Measurements from ENCODE around the gene VWF.
"Not testable (repeated sequence)": the region's sequence is repeated elsewhere in the genome, so short reads cannot be mapped to it uniquely, and the experiment has no call there.

The VWF gene

DNA sequence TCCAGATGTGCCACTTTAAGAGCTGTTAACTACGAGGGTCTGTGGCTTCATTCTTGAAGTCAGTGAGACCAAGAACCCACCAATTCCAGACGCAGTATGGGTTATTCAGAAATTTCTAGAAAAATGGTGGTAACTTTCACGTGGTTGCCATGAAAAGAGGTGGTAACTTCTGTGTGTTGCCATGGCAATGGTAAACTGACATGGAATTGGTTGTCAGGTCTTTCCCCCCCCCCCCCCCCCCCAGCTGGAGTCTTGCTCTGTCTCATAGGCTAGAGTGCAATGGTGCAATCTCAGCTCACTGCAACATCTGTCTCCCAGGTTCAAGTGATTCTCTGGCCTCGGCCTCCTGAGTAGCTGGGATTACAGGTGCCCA is 18.8 kb upstream of the VWF start:
- no peak for DNase-seq

DNA sequence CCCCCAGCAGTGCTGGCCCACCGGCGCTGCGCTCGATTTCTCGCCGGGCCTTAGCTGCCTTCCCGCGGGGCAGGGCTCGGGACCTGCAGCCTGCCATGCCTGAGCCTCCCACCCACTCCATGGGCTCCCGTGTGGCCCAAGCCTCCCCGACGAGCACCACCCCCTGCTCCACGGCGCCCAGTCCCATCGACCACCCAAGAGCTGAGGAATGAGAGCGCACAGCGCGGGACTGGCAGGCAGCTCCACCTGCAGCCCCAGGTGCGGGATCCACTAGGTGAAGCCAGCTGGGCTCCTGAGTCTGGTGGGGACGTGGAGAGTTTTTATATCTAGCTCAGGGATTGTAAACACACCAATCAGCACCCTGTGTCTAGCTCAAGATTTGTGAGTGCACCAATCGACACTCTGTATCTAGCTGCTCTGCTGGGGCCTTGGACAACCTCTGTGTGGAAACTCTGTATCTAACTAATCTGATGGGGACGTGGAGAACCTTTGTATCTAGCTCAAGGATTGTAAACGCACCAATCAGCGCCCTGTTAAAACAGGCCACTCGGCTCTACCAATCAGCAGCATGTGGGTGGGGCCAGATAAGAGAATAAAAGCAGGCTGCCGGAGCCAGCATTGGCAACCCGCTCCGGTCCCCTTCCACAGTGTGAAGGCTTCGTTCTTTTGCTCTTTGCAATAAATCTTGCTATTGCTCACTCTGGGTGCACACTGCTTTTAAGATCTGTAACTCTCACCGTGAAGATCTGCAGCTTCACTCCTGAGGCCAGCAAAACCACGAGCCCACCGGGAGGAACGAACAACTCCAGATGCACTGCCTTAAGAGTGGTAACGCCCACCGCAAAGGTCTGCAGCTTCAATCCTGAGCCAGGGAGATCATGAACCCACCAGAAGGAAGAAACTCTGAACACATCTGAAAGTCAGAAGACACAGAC is 18.2 kb upstream of the VWF start:
- not testable (repeated sequence) for DNase-seq

DNA sequence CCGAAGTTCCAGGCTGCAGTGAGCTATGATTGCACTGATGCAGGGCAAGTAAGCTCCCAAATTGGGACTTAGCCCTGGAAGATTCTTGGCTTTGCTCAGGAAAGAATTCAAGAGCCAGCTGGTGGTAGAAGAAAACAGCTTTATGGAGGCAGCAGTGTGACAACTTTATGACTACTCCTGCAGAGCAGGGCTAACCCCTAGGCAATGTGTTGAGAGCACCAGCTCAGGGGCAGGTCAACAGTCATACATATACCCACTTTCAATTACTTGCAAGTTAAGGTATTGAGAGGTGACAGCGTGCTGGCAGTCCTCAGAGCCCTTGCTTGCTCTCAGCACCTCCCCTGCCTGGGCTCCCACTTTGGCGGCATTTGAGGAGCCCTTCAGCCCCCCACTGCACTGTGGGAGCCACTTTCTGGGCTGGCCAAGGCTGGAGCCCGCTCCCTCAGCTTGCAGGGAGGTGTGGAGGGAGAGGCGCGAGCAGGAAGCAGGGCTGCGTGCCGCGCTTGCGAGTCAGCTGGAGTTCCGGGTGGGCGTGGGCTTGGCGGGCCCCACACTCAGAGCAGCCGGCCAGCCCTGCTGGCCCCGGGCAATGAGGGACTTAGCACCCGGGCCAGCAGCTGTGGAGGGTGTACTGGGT is 17.4 kb upstream of the VWF start:
- not testable (repeated sequence) for DNase-seq

DNA sequence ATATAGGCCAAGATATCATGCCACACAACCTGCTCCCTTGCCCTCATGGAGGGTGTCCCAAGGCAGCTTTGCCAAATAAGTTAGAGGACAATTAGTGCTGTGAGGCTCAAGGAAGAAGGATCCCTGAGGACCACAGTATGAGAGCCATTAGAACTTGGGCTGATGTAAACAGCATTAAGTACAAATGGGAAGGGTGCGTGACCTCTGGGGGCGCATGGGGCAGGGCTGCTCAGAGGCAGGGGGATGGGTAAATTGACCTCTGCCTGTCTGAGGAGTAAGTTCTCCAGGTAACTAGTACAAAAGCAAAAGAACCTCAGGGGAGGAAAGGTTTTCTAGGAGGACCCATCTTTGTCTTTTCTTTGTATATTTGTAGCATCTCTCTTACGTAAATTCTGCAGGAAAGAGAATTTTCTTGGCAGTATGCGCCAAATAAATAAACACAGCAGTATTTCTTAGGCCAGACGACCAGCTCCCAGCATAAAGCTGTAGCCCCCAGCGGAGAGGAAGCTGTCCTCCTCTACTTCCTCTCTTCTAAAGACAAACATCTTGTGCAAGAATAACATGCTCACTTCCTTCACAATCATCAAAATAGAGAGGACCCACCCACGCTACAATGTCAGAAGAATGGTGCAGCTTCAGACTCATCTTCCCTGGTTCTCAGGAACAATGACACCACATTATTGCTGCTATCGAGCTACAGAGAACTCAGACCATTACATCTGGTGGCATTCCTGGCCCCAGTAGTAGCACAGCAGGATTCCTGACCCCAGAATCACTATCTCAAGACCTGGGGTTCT is 16.4 kb upstream of the VWF start:
- no peak for DNase-seq

DNA sequence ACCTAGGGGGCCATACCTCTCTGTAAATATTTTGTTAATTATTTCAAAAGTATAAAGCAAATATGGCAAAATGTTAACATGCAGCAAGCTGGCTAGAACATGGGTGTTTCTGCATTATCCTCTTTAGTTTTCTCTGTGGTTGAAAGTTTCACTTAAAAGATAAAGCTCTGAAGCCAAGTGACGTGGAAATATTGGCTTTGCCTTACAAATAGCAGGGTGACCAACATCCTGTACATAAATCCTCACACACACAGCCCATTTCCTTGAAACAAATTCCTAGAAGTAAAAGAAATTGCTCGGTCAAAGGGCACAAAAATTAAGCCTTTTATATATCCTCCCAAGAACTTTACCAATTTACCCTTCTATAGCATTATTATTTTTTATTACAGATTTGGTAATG is 10.6 kb upstream of the VWF start:
- DNase-seq = no peak

DNA sequence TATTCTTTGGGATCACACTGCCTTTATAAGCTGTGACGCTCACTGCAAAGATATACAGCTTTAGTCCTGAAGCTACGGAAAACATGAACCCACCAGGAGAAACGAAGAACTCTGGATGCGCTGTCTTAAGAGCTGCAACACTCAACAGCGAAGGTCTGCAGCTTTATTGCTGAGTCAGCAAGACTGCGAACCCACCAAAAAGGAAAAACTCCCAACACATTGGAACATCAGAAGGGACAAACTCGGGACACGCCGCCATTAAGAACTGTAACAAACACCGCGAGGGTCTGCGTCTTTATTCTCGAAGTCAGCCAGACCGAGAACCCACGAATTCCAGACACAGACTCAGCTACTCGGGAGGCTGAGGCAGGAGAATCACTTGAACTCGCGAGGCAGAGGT is 9.2 kb upstream of the VWF start:
- DNase-seq = no peak

DNA sequence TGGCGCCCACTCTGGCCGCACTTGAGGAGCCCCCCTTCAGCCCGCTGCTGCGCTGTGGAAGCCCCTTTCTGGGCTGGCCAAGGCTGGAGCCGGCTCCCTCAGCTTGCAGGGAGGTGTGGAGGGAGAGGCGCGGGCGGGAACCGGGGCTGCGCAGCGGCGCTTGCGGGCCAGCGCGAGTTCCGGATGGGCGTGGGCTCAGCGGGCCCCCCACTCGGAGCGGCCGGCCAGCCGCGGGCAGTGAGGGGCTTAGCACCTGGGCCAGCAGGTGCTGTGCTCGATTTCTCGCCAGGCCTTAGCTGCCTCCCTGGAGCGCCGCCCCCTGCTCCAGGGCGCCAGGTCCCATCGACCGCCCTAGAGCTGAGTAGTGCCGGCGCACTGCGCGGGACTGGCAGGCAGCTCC is 8.0 kb upstream of the VWF start:
- DNase-seq = no peak

DNA sequence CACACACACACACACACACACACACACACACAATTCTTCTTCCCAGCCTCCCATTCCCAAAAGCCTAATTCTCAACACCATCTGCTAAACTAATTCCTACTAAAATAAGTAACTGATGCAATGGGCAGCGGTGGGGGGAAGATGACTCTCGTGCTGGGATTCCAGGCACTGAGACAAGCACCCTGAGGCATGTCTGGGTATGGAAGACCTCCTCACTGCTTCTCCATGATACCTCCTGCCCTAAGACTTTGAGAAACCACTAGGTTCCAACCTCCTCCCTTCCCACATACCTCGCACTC is 789 bp upstream of the VWF start:
- no peak for DNase-seq

DNA sequence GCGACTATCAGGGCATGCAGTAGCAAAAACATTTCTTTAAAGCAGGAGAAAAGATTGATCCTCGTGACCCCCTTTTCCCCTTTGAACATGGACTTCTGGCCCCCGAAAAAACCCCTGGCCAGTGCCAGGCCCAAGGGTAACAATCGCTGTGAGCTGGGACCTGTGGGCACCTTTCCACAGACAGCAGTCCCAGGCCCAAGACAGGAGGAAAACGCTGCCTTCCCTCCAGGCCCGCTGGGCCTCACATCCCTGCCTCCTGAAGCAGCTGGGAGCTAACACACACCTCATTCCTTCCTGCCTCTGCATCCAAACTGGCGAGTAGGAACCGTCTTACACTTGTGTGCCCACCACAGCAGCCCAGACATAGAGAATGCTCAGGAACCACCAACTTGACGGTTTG is 1.2 kb downstream of the VWF start:
- DNase-seq = no peak

DNA sequence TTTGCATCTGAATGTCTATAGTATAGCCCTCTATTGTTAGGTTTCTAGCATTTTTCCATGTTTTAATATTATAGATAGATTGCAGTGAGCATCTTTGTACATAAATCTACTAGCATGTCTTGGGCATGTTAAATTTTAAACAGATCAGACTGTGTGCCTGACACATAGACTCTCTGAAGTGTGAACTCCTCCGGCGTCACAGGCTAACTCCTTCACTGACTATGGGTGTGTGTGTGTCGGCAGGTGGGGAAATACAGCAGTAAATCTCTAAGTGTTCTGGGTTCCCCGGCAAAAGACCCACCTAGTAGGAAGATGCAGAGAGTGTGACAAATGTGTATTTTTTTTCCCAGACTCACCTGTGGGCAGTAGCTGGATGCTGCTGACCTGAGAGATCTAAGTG is 2.3 kb downstream of the VWF start:
- DNase-seq = no peak

DNA sequence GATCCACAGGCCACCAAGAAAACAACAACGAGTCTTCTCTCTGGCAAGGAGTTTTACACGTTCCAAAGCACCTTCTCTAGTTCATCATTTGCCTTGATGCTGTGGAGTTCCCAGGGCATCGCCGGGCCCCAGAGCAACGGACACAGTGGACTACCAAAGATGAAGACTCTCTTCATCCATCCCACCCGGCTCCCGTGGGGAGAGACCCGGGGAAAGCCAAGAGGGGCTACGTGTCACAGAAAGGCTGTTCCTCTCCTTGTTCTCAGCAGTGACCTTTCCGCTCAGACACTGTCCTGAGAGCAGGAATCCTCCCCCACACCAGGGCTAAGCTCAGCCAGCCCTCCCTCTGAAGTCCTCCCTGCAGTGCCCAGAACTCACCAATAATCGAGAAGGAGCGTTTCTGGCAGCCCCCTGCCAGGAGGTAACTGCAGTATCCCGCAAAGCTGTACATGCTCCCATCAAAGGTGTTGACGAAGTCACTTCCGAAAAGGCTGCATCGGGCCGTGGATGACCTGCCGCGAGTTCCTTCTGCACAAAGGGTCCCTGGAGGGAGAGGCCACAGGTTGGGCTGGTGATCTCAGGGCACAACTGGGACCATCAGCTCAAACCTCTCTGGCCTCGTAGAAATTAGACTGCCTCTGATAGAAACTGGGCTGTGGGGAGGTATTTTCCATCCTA is 3.5 kb downstream of the VWF start:
- DNase-seq = no peak

DNA sequence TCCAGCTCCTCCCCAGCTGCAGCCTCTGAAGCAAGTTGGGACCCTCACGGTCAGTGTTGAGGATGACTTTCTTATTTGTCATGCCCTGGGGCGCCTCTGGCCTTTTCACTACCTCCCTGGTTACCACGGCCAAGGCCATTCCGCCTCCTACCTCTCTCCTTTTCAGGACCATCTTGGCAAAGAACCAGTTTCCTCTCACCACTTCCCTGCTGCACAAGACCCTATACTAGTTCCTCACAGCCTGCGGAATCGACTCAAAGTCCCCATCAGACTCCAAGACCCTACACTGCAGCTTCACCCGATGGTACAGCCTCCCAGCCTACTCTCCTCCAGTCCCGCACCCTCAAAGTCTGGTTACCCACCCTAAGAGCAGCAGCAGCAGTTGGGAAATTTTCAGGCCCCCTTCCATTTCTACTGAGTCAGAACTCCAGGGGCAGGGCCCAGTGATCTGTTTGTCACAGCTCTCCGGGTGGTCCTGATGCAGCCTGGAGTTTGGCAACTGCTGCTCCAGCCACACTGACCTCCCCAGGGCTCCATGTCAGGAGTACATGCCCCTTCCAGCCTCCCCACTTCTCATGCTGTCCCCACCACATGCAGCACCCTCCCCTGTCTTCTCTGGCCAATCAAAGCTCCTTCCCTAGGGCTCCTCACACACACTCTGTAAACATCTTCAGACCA is 5.4 kb downstream of the VWF start:
- DNase-seq = no peak

DNA sequence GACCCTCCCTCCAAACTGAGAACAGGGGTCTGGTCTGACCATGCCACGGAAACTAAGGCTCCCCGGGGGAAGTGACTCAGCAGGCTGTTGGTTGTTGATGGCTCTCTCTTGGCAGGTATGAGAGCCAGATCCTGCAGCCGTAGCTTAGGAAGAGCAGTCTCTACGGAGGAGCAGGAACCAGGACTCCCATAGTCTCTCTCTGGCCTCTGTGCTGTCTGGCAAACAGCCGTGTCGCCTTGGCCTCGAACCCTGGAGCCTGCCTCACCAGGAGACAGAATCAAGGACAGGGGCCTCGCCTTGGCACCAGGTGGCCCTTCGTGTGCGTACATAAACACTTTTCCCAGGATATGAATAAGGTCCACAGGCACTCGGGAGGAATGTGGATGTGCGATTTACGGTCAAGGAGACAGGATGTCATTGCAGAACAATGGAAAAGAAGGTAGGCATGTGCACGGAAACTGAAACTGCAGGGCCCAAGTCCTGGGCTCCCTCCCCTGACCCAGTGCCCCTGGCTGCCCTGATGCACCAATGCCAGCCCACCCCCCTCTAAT is 7.9 kb downstream of the VWF start:
- no peak for DNase-seq

DNA sequence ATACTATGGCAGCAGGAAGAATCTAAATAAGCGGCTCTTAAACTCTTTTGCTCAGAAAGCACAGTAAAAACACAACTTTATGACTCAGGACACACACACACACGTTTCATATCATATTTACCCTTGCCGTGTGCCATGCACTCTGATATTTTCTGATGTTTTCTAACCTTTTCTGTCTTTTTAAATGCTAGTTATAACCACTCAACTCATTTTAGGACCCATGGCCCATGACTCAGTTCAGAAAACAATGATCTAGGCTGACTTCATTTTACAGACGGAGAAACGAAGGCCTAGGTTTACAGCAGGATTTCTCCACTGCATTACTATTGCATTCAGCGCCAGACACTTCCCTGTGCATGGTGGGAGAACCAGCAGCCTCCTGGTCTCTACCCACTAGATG is 9.1 kb downstream of the VWF start:
- DNase-seq = no peak

DNA sequence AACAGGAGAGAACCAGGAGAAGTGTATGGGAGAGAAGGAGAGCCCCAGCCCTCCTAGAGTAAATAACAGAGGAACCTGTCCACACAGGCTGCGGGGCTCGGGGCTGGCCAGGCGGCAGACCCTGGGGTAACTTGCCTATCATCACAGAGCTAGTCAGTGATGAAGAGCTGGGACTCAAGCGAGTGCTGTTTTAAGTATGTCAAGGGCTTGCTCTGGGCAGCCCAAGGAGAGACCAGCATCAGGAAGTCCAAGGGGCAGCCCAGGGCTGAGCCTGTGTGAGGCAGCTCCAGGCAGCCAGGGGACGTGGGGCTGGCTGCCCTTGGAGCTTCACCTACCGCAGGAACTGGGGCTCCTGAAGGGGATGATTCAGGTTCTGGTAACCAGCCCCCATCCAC is 10.0 kb downstream of the VWF start:
- DNase-seq = no peak

DNA sequence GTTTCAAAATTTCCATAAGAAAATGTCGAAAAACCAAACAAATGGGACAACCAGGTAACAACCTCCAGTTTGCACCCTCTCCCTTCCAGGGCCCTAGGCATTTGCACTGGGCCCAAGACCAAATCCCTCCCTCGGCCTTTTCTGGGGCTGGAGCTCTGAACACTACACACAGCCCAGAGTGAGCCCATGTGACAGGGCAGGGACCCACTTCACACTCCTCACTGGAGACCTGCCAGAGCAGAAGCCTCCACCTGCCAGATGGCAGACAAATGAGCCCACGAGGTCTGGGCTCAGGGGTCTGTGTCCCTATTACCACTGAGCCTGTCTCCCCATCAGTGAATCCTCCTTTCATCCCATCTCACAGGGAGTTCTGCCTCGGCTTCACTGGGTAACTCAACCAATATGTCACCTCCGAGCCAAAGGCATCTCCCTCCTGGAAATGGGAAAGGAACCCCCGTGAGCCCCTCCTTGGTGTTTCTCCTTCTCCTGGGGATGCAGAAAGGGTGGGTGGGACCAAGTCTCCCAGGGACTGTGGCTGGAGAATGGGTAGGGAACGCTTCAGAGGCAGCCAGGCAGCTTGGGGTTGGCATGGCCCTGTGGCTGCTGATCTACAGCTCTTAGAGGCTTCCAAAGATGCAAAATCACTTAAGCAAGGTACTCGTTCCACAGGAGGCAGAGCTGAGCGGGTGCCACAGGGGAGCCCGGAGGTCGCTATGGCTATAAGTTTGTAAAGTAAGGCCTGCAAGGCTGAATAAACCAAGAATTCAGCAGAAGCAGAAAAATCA is 10.6 kb downstream of the VWF start:
- DNase-seq = no peak

DNA sequence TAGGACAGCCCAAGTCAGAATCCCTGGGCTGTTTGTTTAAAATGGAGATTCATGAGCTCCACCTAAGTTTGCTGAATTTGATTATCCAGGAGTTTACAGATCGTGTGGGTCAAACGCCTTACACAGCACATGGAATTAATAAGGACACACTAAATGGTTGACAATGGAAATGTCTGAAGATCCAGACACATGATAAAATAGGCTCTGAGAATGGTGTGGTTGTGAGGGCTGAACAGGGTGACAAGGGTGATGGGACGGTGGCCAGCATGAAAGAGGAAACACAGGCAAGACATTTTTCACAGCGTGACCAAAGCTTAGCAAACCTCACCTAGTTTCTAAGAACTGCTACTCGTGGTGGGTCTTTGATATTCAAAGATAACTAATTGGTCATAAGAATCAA is 12.5 kb downstream of the VWF start:
- no peak for DNase-seq

DNA sequence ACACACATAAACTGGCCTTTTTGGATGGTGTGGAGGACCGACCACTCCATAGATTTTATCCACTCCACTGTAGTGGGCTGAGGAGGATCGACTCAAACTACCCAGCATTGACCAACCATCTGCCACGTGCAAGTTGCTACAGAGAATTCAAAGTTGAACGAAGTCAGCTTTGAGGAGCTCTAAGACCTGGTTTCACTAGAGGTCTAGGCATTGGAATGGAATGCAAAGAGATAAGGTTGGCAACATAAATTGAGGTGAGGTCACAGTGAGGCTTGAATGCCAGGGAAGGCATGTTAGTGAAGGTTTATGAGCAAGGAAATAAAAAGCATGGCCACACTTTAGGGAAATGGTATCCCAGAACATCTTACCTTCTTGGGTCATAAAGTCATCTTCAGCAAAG is 14.5 kb downstream of the VWF start:
- no peak for DNase-seq

DNA sequence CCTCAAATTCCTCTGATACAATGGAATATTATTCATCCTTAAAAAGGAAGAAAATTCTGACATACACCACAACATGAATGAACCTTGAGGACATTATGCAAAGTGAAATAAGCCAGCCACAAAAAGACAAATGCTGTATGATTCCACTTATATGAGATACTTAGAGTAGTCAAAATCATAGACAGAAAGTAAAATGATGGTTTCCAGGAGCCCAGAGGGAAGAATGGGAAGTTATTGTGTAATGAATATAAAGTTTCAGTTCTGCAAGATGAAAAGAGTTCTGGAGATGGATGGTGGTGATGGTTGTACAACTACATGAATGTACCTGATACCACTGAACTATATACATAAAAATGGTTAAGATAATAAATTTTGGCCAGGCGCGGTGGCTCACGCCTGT is 18.3 kb downstream of the VWF start:
- DNase-seq = no peak

DNA sequence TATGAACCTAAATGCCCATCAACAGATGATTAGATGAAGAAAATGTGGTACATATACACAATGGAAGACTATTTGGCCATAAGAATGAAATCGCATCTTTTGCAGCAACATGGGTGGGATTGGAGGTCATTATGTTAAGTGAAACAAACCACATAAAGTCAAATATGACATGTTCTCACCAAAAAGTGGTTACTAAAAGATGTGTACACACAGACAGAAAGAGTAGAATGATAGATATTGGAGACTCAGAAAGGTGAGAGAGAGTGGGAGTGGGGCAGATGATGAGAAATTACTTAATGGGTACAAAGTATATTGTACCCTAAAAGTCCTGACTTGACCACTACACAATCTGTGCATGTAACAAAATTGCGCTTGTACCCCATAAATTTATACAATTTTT is 19.6 kb downstream of the VWF start:
- no peak for DNase-seq

DNA sequence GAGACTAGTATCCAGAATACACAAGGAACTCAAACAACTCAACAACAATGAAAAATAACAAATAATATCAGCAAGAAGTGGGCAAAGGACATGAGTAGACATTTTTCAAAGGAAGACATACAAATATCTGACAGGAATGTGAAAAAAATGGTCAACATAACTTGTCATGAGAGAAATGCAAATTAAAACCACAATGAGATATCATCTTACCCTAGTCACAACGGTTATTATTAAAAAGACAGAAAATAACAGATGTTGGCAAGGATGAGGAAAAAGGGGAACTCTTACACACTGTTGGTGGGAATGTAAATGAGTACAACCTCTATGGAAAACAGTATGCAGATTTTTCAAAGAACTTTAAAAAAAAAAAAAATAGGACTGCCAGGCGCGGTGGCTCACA is 20.4 kb downstream of the VWF start:
- DNase-seq = no peak

DNA sequence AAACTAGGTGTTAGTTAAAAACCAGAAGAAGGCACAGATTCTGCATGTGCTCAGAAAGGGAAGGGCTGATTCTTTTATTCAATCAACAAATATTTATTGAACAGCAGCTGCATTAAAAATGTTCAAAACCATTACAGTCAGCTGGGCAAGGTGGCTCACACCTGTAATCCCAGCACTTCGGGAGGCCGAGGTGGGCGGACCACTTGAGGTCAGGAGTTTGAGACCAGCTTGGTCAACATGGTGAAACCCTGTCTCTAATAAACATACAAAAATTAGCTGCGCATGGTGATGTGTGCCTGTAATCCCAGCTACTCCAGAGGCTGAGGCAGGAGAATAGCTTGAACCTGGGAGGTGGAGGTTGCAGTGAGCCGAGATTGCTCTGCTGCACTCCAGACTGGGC is 22.4 kb downstream of the VWF start:
- not testable (repeated sequence) for DNase-seq

Measured in NK-92 treated with Interleukin-12 subunit alpha and Interleukin-12 subunit beta, amount 100 ng/mL, for 24 hours (cell line).